Adipocyte (in vitro differentiated cells): ENCODE measurements around the gene DDX3X.

Experiments
- DNase-seq: peaks from one replicate; pipeline ENCODE4 v3.0.0-alpha.2; 2015; ENCODE audit warnings: low read depth
- H3K27me3 ChIP-seq: replicated peaks from 2 replicates; pipeline ENCODE4 v1.7.0; 2013; ENCODE audit warnings: mild to moderate bottlenecking, low read length, moderate library complexity; ENCODE audit not compliant: control insufficient read depth, insufficient read depth
- H3K36me3 ChIP-seq: 2 replicates; pipeline ENCODE4 v1.7.0; 2013; ENCODE audit warnings: low read length, mild to moderate bottlenecking, moderate library complexity; ENCODE audit not compliant: control insufficient read depth, insufficient read depth, severe bottlenecking
- H3K4me1 ChIP-seq: 2 replicates; pipeline ENCODE4 v1.7.0; 2013; ENCODE audit warnings: mild to moderate bottlenecking, low read length, moderate library complexity; ENCODE audit not compliant: control insufficient read depth, insufficient read depth
- H3K4me3 ChIP-seq: 2 replicates; pipeline ENCODE4 v1.7.0; 2013; ENCODE audit warnings: mild to moderate bottlenecking, low read length, moderate library complexity
- H3K9ac ChIP-seq: 2 replicates; pipeline ENCODE4 v1.7.0; 2013; ENCODE audit warnings: mild to moderate bottlenecking, low read length, moderate library complexity
- H3K9me3 ChIP-seq: 2 replicates; pipeline ENCODE4 v1.7.0; 2013; ENCODE audit warnings: mild to moderate bottlenecking, low read length, moderate library complexity; ENCODE audit not compliant: control insufficient read depth

The DDX3X gene

DNA sequence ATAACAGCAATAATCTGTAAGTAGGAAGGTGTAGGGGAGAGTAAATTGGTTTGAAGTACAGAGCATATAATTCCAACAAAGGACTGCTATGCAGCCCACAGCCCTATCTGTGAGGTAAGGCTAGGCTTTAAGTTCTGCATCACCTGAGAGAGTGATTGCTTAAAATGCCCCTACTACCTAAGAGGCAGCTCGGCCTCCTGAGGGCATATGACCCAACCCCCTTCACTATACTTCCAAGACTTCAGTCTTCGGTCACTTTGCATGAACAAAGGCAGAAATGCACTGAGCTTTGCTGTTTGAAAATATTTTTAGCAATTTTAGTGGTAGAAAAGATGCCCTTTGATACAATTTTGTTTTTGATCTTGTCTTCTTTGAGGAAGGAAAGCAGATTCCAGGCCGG lies 4.9 kb upstream of the DDX3X start:
- H3K27me3 ChIP-seq = no peaks in the 10 kb centered on the region
- H3K4me1 ChIP-seq = peaks cover 24% of the 10 kb centered on the region
- H3K4me3 ChIP-seq = no peak overlapping the region
- DNase-seq = no peak
- H3K36me3 ChIP-seq = no peaks in the 10 kb centered on the region
- no peak overlapping the region for H3K9ac ChIP-seq
- no peaks in the 10 kb centered on the region for H3K9me3 ChIP-seq

DNA sequence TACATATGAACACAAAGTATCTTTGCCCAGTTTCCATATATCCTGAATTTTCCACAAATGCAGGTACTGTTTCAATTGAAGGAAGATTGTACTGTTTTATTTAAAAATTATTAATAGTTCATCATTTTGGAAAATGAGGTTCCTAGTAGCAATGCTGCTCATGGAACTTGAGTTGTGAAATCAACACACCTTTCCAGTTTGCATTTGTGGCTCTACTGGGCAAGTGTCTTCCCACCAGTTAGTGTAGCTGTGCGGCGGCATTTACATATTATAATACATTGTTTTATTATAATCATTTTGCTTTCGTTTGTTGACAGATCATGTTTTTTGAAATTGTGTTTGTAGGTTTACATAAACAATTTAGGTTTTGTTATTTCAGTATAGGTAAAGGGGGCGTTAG lies 2.0 kb upstream of the DDX3X start:
- no peak for DNase-seq
- Histone ChIP-seq H3K36me3 (no peaks in the 10 kb centered on the region), H3K9ac (peak overlapping the region; percentile 100), H3K4me3 (peak overlapping the region; percentile 99), H3K9me3 (no peaks in the 10 kb centered on the region), H3K27me3 (no peaks in the 10 kb centered on the region), H3K4me1 (peaks cover 34% of the 10 kb centered on the region)

DNA sequence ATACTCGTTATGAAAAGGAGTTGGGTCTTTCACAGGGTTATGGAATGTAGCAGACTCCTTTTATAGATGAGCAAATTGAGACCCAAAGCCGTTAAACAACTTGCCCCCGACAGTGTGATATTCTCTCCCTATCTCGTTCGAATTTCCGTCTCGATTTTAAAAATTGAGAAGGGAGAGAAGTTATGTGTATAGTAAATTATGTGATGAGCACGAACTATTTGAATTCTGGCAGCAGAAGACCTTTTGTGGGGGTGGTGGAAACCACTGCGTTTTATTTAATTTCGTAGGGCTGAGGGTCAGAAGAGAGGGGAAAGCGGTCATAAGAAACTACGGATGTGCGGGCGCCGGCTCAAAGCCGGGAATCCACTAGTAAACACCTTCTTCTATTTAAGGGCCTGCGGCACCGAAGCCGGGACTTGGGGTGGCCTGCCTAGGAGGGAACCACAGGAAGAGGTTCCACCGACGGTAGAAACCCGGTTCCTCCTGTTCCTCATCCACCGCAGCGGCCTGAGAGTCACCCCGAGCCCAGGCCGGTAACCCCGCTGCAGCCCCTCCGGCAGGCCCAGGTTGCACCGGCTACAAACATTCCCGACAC lies 1.5 kb upstream of the DDX3X start:
- no peaks in the 10 kb centered on the region for H3K36me3 ChIP-seq
- H3K9me3 ChIP-seq = no peaks in the 10 kb centered on the region
- DNase-seq = peak; percentile 50
- H3K4me1 ChIP-seq = peaks cover 39% of the 10 kb centered on the region
- H3K4me3 ChIP-seq = peak overlapping the region; percentile 99
- H3K27me3 ChIP-seq = no peaks in the 10 kb centered on the region
- peak overlapping the region; percentile 100 for H3K9ac ChIP-seq

DNA sequence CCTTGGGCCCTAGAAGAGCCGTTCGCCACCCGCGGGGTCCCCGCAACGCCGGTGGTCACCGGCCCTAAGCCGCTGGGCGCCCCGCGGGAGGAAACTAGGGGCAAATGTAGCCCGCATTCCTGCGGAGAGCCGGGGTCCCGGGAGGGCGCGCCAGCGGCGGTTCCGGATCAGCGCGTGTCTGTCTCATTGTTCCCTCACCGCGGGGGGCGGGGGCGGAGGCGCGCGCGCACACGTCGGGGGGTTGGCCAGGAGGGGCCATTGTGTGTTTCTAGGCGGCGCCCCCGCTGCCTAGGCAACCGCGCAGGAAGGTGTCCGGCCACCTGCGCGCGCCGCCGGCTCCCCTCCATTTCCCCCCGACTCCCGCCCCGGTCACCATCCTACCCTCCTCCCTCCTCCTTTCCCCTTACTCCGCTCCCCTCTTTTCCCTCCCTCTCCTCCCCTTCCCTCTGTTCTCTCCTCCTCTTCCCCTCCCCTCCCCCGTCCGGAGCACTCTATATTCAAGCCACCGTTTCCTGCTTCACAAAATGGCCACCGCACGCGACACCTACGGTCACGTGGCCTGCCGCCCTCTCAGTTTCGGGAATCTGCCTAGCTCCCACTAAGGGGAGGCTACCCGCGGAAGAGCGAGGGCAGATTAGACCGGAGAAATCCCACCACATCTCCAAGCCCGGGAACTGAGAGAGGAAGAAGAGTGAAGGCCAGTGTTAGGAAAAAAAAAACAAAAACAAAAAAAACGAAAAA lies 789 bp upstream of the DDX3X start:
- no peaks in the 10 kb centered on the region for H3K27me3 ChIP-seq
- no peaks in the 10 kb centered on the region for H3K36me3 ChIP-seq
- H3K9me3 ChIP-seq = no peaks in the 10 kb centered on the region
- H3K4me1 ChIP-seq = peaks cover 45% of the 10 kb centered on the region
- peak; percentile 91 for DNase-seq
- H3K4me3 ChIP-seq = peak overlapping the region; percentile 99
- H3K9ac ChIP-seq = peak overlapping the region; percentile 100

DNA sequence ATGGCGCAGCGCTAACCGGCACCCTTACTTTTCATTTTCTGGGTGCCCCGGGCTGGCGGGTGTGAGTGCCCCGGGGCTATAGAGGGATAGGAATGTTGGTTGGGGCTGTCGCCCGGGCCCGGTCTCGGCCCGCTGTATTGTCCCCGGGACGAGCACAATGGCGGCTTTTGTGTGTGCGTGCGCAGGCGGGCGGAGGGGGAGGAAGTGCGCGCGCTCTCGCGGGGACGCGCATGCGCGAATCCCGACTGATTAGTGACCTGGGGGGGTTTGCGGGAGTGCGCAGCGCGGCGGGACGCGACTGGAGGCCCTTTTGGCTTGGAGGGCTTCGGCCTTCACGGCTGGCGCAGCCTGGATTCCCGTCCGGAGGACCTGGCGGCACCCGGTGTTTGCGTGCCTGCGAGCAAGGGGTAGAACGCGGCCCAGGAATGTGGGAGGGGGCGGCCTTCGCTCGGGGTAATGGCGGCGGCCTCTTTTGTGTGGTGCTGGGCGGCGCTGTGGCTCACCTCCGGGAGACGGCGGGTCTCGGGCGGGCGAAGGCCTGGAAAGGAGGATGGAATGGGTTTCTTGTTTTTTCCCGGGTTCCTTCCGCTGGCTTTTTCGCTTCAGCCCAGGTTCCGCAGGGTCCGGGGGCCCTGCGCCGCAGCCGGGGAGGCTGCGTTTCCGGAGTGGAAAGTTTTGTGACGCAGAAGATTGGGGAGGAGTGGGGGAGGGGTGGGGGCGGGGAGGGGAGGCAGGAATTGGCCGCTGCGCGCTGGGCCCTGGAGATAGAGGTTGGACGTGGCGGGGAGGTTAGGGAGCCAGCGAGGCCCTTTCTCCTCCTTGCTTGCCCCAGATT lies 618 bp downstream of the DDX3X start:
- Histone ChIP-seq H3K27me3 (no peaks in the 10 kb centered on the region), H3K9me3 (no peaks in the 10 kb centered on the region), H3K9ac (peak overlapping the region; percentile 100), H3K4me1 (peaks cover 57% of the 10 kb centered on the region), H3K4me3 (peak overlapping the region; percentile 99), H3K36me3 (peaks cover 10% of the 10 kb centered on the region)
- peak; percentile 88 for DNase-seq

DNA sequence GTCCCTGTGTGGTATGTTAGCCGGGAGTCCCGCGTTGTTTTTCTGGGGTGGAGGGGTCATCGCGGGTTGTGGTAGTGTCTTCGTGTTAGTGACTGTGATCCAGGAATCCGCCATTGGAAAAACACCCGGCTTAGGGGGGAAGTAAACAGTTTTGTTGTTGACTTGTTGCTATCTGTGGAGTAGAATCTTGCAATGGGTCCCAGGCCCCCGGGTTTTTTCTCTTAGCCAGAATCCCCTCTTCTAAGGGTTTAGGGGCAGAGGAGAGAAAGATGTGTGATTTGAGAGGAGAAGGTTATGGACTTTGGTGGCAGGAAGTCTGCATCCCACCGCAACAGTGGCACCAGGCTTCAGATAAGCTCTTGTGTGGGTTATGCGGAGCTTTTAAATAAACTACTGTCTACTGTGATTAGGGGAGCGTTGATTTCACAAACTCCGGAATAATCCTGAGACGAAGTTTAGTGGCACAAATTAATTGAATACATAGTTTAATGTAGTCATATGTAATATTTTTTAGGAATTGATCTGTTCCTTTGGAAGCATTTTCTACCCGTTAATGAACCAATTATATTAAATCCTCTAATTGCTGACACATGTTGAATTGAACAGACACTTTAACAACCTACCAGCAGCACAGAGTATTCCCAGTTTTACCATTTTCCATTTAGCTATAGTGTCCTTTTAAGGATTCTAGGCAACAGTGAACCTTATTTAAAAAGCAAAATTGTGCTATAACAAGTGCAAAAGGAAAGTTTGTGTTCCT lies 1.4 kb downstream of the DDX3X start:
- DNase-seq = peak; percentile 48

DNA sequence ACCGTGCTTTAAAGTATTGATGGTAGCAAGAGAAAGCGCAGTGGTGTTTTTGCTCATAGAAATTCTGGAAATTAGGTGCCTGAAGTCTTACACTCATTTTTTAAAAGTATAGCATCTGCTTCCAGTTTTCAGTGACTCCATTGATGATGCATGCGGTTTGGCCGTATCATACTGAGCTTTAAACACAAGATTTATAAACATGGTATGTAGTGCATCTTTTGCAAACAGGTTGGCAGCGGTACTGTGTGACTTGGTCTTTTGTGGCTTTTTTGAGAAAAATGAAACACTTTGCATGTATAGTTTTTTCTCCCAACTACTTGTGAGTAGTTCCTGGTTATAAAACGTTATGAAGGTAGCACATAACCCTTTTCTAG lies 2.0 kb downstream of the DDX3X start:
- Histone ChIP-seq H3K27me3 (no peaks in the 10 kb centered on the region), H3K9me3 (no peaks in the 10 kb centered on the region), H3K4me1 (peaks cover 54% of the 10 kb centered on the region), H3K4me3 (peak overlapping the region; percentile 99), H3K36me3 (peaks cover 20% of the 10 kb centered on the region), H3K9ac (peak overlapping the region; percentile 100)
- peak; percentile 53 for DNase-seq

More for the DNA sequence above, 1.4 kb downstream of the DDX3X start:
- Histone ChIP-seq H3K4me1 (peaks cover 55% of the 10 kb centered on the region), H3K4me3 (peak overlapping the region; percentile 99), H3K36me3 (peaks cover 15% of the 10 kb centered on the region), H3K27me3 (no peaks in the 10 kb centered on the region), H3K9ac (peak overlapping the region; percentile 100), H3K9me3 (no peaks in the 10 kb centered on the region)

DNA sequence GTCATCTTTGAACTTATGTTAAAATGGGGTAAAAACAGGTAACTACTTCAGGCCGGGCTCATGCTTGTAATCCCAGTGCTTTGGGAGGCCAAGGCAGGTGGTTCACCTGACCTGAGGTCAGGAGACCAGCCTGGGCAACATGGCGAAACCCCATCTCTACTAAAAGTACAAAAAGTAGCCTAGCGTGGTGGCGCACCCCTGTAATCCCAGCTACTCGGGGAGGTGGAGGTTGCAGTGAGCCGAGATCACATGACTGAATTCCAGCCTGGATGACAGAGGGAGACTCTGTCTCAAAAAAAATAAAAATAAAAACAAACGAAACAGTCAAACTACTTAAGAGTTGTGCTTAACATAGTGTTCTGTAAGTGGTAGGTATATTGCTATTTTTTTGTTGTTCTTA lies 2.5 kb downstream of the DDX3X start:
- Histone ChIP-seq H3K27me3 (no peaks in the 10 kb centered on the region), H3K4me1 (peaks cover 49% of the 10 kb centered on the region), H3K9me3 (no peaks in the 10 kb centered on the region), H3K36me3 (peaks cover 25% of the 10 kb centered on the region), H3K4me3 (peak overlapping the region; percentile 99), H3K9ac (peak overlapping the region; percentile 100)
- no peak for DNase-seq

DNA sequence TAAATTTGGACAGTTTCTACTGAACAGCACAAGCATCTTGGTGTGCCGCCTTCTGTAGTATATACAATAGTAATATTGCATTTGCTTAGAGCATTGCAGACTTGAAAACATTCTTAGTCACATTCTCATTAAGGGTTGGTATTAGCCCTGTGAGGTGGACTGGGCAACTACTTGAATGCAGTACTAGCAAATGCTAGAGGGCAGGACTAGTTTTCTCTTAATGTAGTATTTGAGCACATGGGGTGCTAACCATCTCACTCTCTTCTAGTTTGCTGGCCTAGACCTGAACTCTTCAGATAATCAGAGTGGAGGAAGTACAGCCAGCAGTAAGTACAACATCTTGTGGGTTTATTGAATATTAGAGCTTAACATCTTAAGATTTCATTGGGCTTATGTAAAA lies 3.2 kb downstream of the DDX3X start:
- no peak for DNase-seq
- Histone ChIP-seq H3K4me1 (peaks cover 44% of the 10 kb centered on the region), H3K36me3 (peaks cover 32% of the 10 kb centered on the region), H3K9me3 (no peaks in the 10 kb centered on the region), H3K27me3 (no peaks in the 10 kb centered on the region), H3K4me3 (peak overlapping the region; percentile 99), H3K9ac (peak overlapping the region; percentile 36)

DNA sequence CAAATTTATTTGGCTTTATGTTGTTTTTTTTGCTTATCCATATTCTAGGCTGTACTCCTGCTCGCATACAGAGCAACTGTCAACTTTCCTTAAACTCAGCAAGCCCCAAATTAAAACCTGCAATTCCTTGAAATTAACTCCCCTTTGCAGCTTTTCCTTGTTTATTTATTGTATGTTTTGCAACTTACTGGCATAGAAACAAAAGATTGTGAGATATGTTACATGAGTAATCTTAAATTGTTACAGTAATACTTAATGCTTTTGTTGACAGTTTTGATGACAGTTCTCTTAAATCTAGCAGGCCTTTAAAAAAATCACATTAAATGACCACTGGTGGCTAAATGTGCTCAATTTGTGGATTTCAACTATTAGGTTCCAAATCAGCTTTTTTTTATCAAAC lies 4.5 kb downstream of the DDX3X start:
- H3K9ac ChIP-seq = peak overlapping the region; percentile 36
- H3K9me3 ChIP-seq = no peaks in the 10 kb centered on the region
- peaks cover 39% of the 10 kb centered on the region for H3K4me1 ChIP-seq
- H3K36me3 ChIP-seq = peaks cover 45% of the 10 kb centered on the region
- DNase-seq = peak; percentile 73
- no peaks in the 10 kb centered on the region for H3K27me3 ChIP-seq
- peak overlapping the region; percentile 99 for H3K4me3 ChIP-seq

DNA sequence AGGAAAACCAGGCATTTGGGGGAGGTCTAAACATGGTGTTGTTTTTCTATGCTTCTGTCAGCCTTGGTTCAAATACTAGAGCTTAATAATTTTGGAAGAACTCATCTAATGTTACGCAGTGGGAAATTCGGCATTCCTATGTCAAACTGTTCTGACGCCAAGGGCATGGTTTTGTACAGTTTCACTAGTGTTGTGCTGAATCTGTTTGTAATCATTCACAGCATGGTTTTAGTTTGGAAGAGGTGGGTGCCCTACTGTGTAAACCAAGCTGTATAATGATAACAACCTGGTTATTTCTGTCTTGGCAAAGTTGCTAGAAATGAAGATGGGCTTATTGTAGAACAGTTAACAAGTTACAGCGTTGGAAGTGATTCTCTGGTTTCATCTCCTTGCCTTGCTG lies 5.2 kb downstream of the DDX3X start:
- no peak overlapping the region for H3K9ac ChIP-seq
- peaks cover 39% of the 10 kb centered on the region for H3K4me1 ChIP-seq
- peaks cover 52% of the 10 kb centered on the region for H3K36me3 ChIP-seq
- H3K27me3 ChIP-seq = no peaks in the 10 kb centered on the region
- peak; percentile 31 for DNase-seq
- H3K4me3 ChIP-seq = peak overlapping the region; percentile 31
- no peaks in the 10 kb centered on the region for H3K9me3 ChIP-seq
